ENCODE measurements around the gene CSF3. TPM values are rescaled to one million over a fixed set of nuclear protein-coding genes. Genes with fewer than 3 reads are reported as not detected.

The CSF3 gene
- total RNA-seq, 2 experiments from 2014 or later: not detected

DNA sequence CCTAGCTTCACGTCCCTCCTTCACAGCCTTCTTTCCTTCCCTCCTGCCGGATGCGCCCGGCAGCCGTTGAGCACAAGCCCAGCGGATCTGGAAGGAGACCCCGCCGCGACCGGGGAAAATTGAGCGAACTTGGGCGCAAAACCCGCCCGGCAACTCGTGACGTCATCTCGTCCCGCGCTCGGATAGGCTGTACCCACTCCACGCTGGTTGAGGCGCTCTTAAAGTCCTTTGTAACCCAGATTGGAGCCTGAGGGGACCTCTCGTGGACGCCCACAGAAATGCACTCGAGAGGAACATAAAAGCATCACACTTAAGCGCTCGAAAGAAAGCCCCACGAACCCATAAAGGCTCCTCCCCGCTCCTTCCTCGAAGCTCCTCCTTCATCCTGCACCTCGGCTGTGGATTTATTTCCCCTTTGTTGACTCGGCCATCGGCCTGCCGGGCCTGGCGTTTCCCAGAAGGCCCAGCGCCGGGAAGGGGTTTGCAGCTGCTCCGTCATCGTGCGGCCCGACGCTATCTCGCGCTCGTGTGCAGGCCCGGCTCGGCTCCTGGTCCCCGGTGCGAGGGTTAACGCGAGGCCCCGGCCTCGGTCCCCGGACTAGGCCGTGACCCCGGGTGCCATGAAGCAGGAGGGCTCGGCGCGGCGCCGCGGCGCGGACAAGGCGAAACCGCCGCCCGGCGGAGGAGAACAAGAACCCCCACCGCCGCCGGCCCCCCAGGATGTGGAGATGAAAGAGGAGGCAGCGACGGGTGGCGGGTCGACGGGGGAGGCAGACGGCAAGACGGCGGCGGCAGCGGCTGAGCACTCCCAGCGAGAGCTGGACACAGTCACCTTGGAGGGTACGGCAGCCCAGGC, 34.7 kb upstream of the CSF3 start, which contains the start of gene PSMD3:
PSMD3 (plus strand) TSS at position 457 of the 856 bp plus-strand sequence; CDS start at position 621, 164 bp downstream.
- Histone ChIP-seq H3K4me3 (ENCODE audit: low read length) (peak within 1 kb of the TSS; percentile 96), H3K9me3 (ENCODE audit: control insufficient read depth in 1 of 2, insufficient read depth in 1 of 2, low read length in 2 of 2) (no peaks in the 10 kb centered on the region), H3K4me1 (ENCODE audit: insufficient read depth, low read length) (peaks cover 25% of the 10 kb centered on the region), H3K36me3 (ENCODE audit: insufficient read depth, low read length) (peaks cover 19% of the 10 kb centered on the region), H3K27me3 (ENCODE audit: control insufficient read depth in 1 of 2, insufficient read depth in 2 of 2, low read length in 2 of 2) (no peaks in the 10 kb centered on the region), H3K27ac (ENCODE audit: low read depth in 1 of 2, low read length in 2 of 2) (peak within 1 kb of the TSS; percentile 89 to 97)
- Mint-ChIP-seq H3K4me1 (ENCODE audit: low read depth) (peaks cover 39% of the 10 kb centered on the region), H3K4me3 (peak within 1 kb of the TSS; percentile 89), H3K36me3 (ENCODE audit: low read depth) (peaks cover 46% of the 10 kb centered on the region), H3K9me3 (no peaks in the 10 kb centered on the region), H3K27me3 (no peaks in the 10 kb centered on the region), H3K27ac (peak within 1 kb of the TSS; percentile 95)
- ChIA-PET CTCF (interaction anchor here (0.6 to 4.9 kb wide), 20 partner anchors 11 to 828 kb away, joined by 3 to 55 read pairs (median 4); partner anchors contain the start of genes GSDMA, IKZF3, MIEN1 and WIPF2), POLR2A (interaction anchor here (0.6 to 3.1 kb wide), 47 partner anchors 10 to 1182 kb away, joined by 3 to 46 read pairs (median 5); partner anchors contain the start of genes CASC3, CDK12, GSDMA and IKZF3)
- TF ChIP-seq, protein P1, sequence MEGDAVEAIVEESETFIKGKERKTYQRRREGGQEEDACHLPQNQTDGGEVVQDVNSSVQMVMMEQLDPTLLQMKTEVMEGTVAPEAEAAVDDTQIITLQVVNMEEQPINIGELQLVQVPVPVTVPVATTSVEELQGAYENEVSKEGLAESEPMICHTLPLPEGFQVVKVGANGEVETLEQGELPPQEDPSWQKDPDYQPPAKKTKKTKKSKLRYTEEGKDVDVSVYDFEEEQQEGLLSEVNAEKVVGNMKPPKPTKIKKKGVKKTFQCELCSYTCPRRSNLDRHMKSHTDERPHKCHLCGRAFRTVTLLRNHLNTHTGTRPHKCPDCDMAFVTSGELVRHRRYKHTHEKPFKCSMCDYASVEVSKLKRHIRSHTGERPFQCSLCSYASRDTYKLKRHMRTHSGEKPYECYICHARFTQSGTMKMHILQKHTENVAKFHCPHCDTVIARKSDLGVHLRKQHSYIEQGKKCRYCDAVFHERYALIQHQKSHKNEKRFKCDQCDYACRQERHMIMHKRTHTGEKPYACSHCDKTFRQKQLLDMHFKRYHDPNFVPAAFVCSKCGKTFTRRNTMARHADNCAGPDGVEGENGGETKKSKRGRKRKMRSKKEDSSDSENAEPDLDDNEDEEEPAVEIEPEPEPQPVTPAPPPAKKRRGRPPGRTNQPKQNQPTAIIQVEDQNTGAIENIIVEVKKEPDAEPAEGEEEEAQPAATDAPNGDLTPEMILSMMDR (IDR thresholded peaks at IDR 0.05): peak; percentile 70
- intact Hi-C loops (cut with DNase I, micrococcal nuclease): loop anchor here (1.0 to 10.0 kb wide), 12 partner anchors 16 to 436 kb away; partner anchors contain the start of genes LRRC3C (in 2 of the 2), ORMDL3 (in 2 of the 2) and STARD3 (in 1 of the 2)
- DNase-seq: peak; percentile 95 to 100 (median 98)
- peak; percentile 94 for ATAC-seq (ENCODE audit: poor library complexity)

- ATAC-seq (ENCODE audit: poor library complexity) (no peak), DNase-seq (no peak)
- no peaks in the 10 kb centered on the region for H3K27me3 ChIP-seq (ENCODE audit: control insufficient read depth in 1 of 2, insufficient read depth in 2 of 2, low read length in 2 of 2)
- Mint-ChIP-seq H3K4me1 (ENCODE audit: low read depth) (peaks cover 43% of the 10 kb centered on the region), H3K27ac (peak overlapping the region; percentile 95), H3K36me3 (ENCODE audit: low read depth) (peaks cover 53% of the 10 kb centered on the region), H3K4me3 (peak overlapping the region; percentile 89), H3K9me3 (no peaks in the 10 kb centered on the region), H3K27me3 (no peaks in the 10 kb centered on the region)
- TF ChIP-seq, protein P1 (IDR thresholded peaks at IDR 0.05): no peak
- peaks cover 25% of the 10 kb centered on the region for H3K4me1 ChIP-seq (ENCODE audit: insufficient read depth, low read length)
- H3K27ac ChIP-seq (ENCODE audit: low read depth in 1 of 2, low read length in 2 of 2): peak overlapping the region; percentile 89 to 97
- peak overlapping the region; percentile 96 for H3K4me3 ChIP-seq (ENCODE audit: low read length)
- ChIA-PET CTCF (interaction anchor here (0.6 to 4.9 kb wide), 19 partner anchors 12 to 828 kb away, joined by 3 to 55 read pairs (median 5); partner anchors contain the start of genes GSDMA, IKZF3, MIEN1 and WIPF2), POLR2A (interaction anchor here (0.9 to 3.1 kb wide), 35 partner anchors 10 to 1182 kb away, joined by 3 to 46 read pairs (median 6); partner anchors contain the start of genes CASC3, GSDMA, IKZF3 and LRRC3C)
- peaks cover 26% of the 10 kb centered on the region for H3K36me3 ChIP-seq (ENCODE audit: insufficient read depth, low read length)
- H3K9me3 ChIP-seq (ENCODE audit: control insufficient read depth in 1 of 2, insufficient read depth in 1 of 2, low read length in 2 of 2): no peaks in the 10 kb centered on the region
- intact Hi-C loops (cut with DNase I, micrococcal nuclease): loop anchor here (2.0 to 10.0 kb wide), 7 partner anchors 106 to 436 kb away; partner anchors contain the start of gene STARD3 (in 1 of the 2)
Observed at GRCh38 chr17:39981207-39981741, 34.0 kb upstream of the CSF3 start.

DNA sequence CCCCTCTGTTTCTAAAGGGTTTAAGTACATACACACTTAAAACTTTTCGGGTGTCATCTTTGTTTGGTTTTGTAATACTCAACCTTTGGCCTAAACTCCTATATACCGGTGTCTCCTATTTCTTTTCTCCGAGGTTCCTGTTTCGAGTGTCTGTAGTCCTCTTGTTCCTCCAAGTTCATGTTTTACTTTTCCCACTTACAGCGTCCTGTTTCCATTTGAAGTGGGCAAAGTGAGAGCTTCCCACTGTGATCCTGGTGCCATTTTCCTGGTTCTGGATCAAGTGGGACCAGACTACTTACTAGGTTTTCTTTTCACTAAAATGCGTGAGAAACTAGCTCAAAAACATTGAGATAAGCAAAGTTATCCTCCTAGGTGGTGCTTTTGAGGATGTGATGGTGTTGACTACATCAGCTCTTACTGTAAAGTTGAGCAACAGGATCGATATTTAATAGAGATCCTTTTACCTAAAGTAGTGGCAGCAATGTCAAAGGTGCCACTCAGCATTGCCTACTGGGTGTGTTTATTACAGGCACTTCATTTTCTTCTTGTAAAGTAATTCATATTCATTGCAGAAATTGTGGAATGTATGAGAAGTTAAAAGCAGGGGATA, 33.4 kb upstream of the CSF3 start:
- Histone ChIP-seq H3K4me1 (ENCODE audit: insufficient read depth, low read length) (peaks cover 25% of the 10 kb centered on the region), H3K27ac (ENCODE audit: low read depth in 1 of 2, low read length in 2 of 2) (peak overlapping the region in 1 of 2 donors; percentile 97), H3K4me3 (ENCODE audit: low read length) (peak overlapping the region; percentile 96), H3K27me3 (ENCODE audit: control insufficient read depth in 1 of 2, insufficient read depth in 2 of 2, low read length in 2 of 2) (no peaks in the 10 kb centered on the region), H3K36me3 (ENCODE audit: insufficient read depth, low read length) (peaks cover 32% of the 10 kb centered on the region), H3K9me3 (ENCODE audit: control insufficient read depth in 1 of 2, insufficient read depth in 1 of 2, low read length in 2 of 2) (no peaks in the 10 kb centered on the region)
- H3K36me3 Mint-ChIP-seq (ENCODE audit: low read depth): peaks cover 58% of the 10 kb centered on the region
- no peaks in the 10 kb centered on the region for H3K27me3 Mint-ChIP-seq
- H3K9me3 Mint-ChIP-seq: no peaks in the 10 kb centered on the region
- ChIA-PET POLR2A (interaction anchor here (0.7 to 3.1 kb wide), 3 partner anchors 28 to 94 kb away, joined by 4 to 46 read pairs (median 4); no protein-coding TSS in a partner anchor), CTCF (interaction anchor here (4.9 kb wide), 1 partner anchor 24 kb away, joined by 55 read pairs; no protein-coding TSS in a partner anchor)
- peaks cover 43% of the 10 kb centered on the region for H3K4me1 Mint-ChIP-seq (ENCODE audit: low read depth)
- intact Hi-C loops (cut with DNase I, micrococcal nuclease): loop anchor here (2.0 to 10.0 kb wide), 7 partner anchors 107 to 437 kb away; partner anchors contain the start of gene STARD3 (in 1 of the 2)
- TF ChIP-seq, protein P1 (IDR thresholded peaks at IDR 0.05): no peak
- DNase-seq (peak in 1 of 14 experiments; percentile 17), ATAC-seq (ENCODE audit: poor library complexity) (no peak)
- peak overlapping the region; percentile 95 for H3K27ac Mint-ChIP-seq
- peak overlapping the region; percentile 89 for H3K4me3 Mint-ChIP-seq
